Stimulated activated CD4-positive, alpha-beta T cell treated with anti-CD3 and anti-CD28 coated beads, TNF-alpha, amount 100 ng/mL, for 1 hour (primary cell): ENCODE measurements around the gene TMEM89.

Source experiments
- DNase-seq, 3 donors: peaks; one replicate each; pipeline ENCODE4 v3.0.0-alpha.2; 2020; ENCODE audit warnings: low read depth in 3 of 3, low spot score in 1 of 3

The TMEM89 gene

GRCh38 chr3:48593337-48593736 lies 28.2 kb downstream of the TMEM89 start:
- no peak for DNase-seq

GRCh38 chr3:48592519-48593087 lies 29.0 kb downstream of the TMEM89 start:
- DNase-seq, result no peak

- no peak for DNase-seq
Measured at GRCh38 chr3:48591886-48592518, 29.6 kb downstream of the TMEM89 start.

GRCh38 chr3:48591436-48591835 lies 30.1 kb downstream of the TMEM89 start:
- no peak for DNase-seq

- DNase-seq, result no peak
Measured at GRCh38 chr3:48588230-48588629, 33.3 kb downstream of the TMEM89 start.

- DNase-seq, result no peak
Measured at GRCh38 chr3:48587686-48588085, 33.9 kb downstream of the TMEM89 start.

GRCh38 chr3:48585411-48585810 lies 36.2 kb downstream of the TMEM89 start:
- no peak for DNase-seq

- no peak for DNase-seq
Measured at GRCh38 chr3:48584836-48585235, 36.7 kb downstream of the TMEM89 start.

GRCh38 chr3:48581621-48582481 lies 39.7 kb downstream of the TMEM89 start:
- no peak for DNase-seq

- no peak for DNase-seq
Measured at GRCh38 chr3:48576647-48577046, 44.9 kb downstream of the TMEM89 start.

GRCh38 chr3:48575366-48575765 lies 46.2 kb downstream of the TMEM89 start:
- DNase-seq, result no peak

- no peak for DNase-seq
Measured at GRCh38 chr3:48573973-48574585, 47.5 kb downstream of the TMEM89 start.

- DNase-seq, result no peak
Measured at GRCh38 chr3:48572517-48572916, 49.1 kb downstream of the TMEM89 start.

GRCh38 chr3:48571938-48572337 lies 49.6 kb downstream of the TMEM89 start:
- no peak for DNase-seq
